Chondrocyte (in vitro differentiated cells): ENCODE measurements around the gene AFAP1L2. TPM values are rescaled to one million over a fixed set of nuclear protein-coding genes. Genes with fewer than 3 reads are reported as not detected.
A peak's percentile ranks its signal among the peaks of the same experiment; 100 is the strongest.

Source experiments
- DNase-seq: peaks from one replicate; pipeline ENCODE4 v3.0.0; 2021; ENCODE audit warnings: mixed read lengths, low spot score
- H3K27ac Mint-ChIP-seq: one replicate; pipeline ENCODE4 v1.8.0; 2021; ENCODE audit warnings: mild to moderate bottlenecking, moderate library complexity, mixed read lengths; ENCODE audit not compliant: unreplicated experiment
- H3K27me3 Mint-ChIP-seq: 2 replicates; pipeline ENCODE4 v1.8.0; 2021; ENCODE audit warnings: low read depth, mixed read lengths
- H3K36me3 Mint-ChIP-seq: 2 replicates; pipeline ENCODE4 v1.8.0; 2021; ENCODE audit warnings: low read depth, mixed read lengths
- H3K4me1 Mint-ChIP-seq: 2 replicates; pipeline ENCODE4 v1.8.0; 2021; ENCODE audit warnings: low read depth, mild to moderate bottlenecking, mixed read lengths
- H3K4me3 Mint-ChIP-seq: one replicate; pipeline ENCODE4 v1.8.0; 2021; ENCODE audit warnings: mild to moderate bottlenecking, moderate library complexity, mixed read lengths; ENCODE audit not compliant: unreplicated experiment
- H3K9me3 Mint-ChIP-seq: 2 replicates; pipeline ENCODE4 v1.8.0; 2021; ENCODE audit warnings: low read depth, mixed read lengths
- CTCF ChIP-seq: fragments of 200-600 bp; sonication (generic); IDR thresholded peaks from 2 replicates; pipeline ENCODE4 v1.5.0; 2021; ENCODE audit warnings: antibody characterized with exemption, mild to moderate bottlenecking, moderate library complexity
- total RNA-seq: library from RNA; stranded (reverse); gene quantifications from 3 replicates; pipeline ENCODE4 v1.2.1, GENCODE V29; 2021

Gene AFAP1L2
- total RNA-seq, 1 donor from 2014 or later, result 2.9 TPM

- H3K9me3 Mint-ChIP-seq, result no peaks in the 10 kb centered on the region
- H3K4me3 Mint-ChIP-seq, result no peak overlapping the region
- no peak overlapping the region for H3K27ac Mint-ChIP-seq
- no peak for DNase-seq
- no peaks in the 10 kb centered on the region for H3K36me3 Mint-ChIP-seq
- peaks cover 60% of the 10 kb centered on the region for H3K4me1 Mint-ChIP-seq
- peaks cover 3% of the 10 kb centered on the region for H3K27me3 Mint-ChIP-seq
- TF ChIP-seq CTCF, result no peak
Measured at GRCh38 chr10:114399576-114399975, 4.7 kb downstream of the AFAP1L2 start.

GRCh38 chr10:114398587-114399331, 5.5 kb downstream of the AFAP1L2 start:
- no peaks in the 10 kb centered on the region for H3K36me3 Mint-ChIP-seq
- H3K27ac Mint-ChIP-seq, result no peak overlapping the region
- no peak for DNase-seq
- no peak for TF ChIP-seq CTCF
- H3K4me3 Mint-ChIP-seq, result no peak overlapping the region
- H3K4me1 Mint-ChIP-seq, result peaks cover 62% of the 10 kb centered on the region
- peaks cover 3% of the 10 kb centered on the region for H3K27me3 Mint-ChIP-seq
- H3K9me3 Mint-ChIP-seq, result no peaks in the 10 kb centered on the region

- H3K27me3 Mint-ChIP-seq, result no peaks in the 10 kb centered on the region
- H3K27ac Mint-ChIP-seq, result no peak overlapping the region
- H3K9me3 Mint-ChIP-seq, result no peaks in the 10 kb centered on the region
- no peak for DNase-seq
- no peak overlapping the region for H3K4me3 Mint-ChIP-seq
- peaks cover 65% of the 10 kb centered on the region for H3K4me1 Mint-ChIP-seq
- peak; percentile 38 for TF ChIP-seq CTCF
- no peaks in the 10 kb centered on the region for H3K36me3 Mint-ChIP-seq
Measured at GRCh38 chr10:114397651-114398145, 6.6 kb downstream of the AFAP1L2 start.

- H3K27me3 Mint-ChIP-seq, result no peaks in the 10 kb centered on the region
- no peak for TF ChIP-seq CTCF
- peaks cover 65% of the 10 kb centered on the region for H3K4me1 Mint-ChIP-seq
- no peak overlapping the region for H3K4me3 Mint-ChIP-seq
- no peaks in the 10 kb centered on the region for H3K36me3 Mint-ChIP-seq
- no peak for DNase-seq
- H3K9me3 Mint-ChIP-seq, result no peaks in the 10 kb centered on the region
- no peak overlapping the region for H3K27ac Mint-ChIP-seq
Measured at GRCh38 chr10:114396464-114396863, 7.8 kb downstream of the AFAP1L2 start.

- Mint-ChIP-seq H3K4me1 (peaks cover 63% of the 10 kb centered on the region), H3K4me3 (no peak overlapping the region), H3K27me3 (no peaks in the 10 kb centered on the region), H3K27ac (no peak overlapping the region), H3K36me3 (no peaks in the 10 kb centered on the region), H3K9me3 (no peaks in the 10 kb centered on the region)
- TF ChIP-seq CTCF, result no peak
- DNase-seq, result no peak
Measured at GRCh38 chr10:114395366-114396022, 8.8 kb downstream of the AFAP1L2 start.
